H1 (cell line): Measurements from ENCODE around the gene TADA3. TPM values are rescaled to one million over a fixed set of nuclear protein-coding genes. Genes with fewer than 3 reads are reported as not detected.

Experiments used
- CEBPB ChIP-seq: IDR thresholded peaks from 2 replicates; pipeline ENCODE4 v1.6.1; 2012; ENCODE audit warnings: low read depth, low read length
- POLR2AphosphoS5 ChIP-seq: IDR thresholded peaks from 2 replicates; pipeline ENCODE4 v1.6.1; 2011; ENCODE audit warnings: low read depth, low read length
- RAD21 ChIP-seq, 2 experiments: IDR thresholded peaks in 1 of 2; conservative IDR thresholded peaks in 1 of 2; 2 replicates each; pipeline ENCODE4 v1.6.1; 2011; ENCODE audit warnings: low read depth in 2 of 2, low read length in 2 of 2, improper control_type of control experiment in 1 of 2, inconsistent platforms in 1 of 2, mild to moderate bottlenecking in 1 of 2, moderate library complexity in 1 of 2
- RFX5 ChIP-seq: IDR thresholded peaks from 2 replicates; pipeline ENCODE4 v1.6.1; 2011; ENCODE audit warnings: low read depth, low read length, improper control_type of control experiment, borderline replicate concordance
- TAF1 ChIP-seq: IDR thresholded peaks from 2 replicates; pipeline ENCODE4 v1.6.1; 2011; ENCODE audit warnings: mild to moderate bottlenecking, low read depth, low read length
- TAF7 ChIP-seq: optimal IDR thresholded peaks from 2 replicates; pipeline ENCODE3; 2011; ENCODE audit warnings: low read depth, mild to moderate bottlenecking, inconsistent platforms, low read length, moderate library complexity, borderline replicate concordance
- polyA plus RNA-seq, 7 experiments: library from polyadenylated mRNA; depleted of rRNA in 3 of 7; stranded (reverse) in 5 of 7; unstranded in 2 of 7; fragments of >200 nt in 5 of 7; fragments of 200-250 nt in 2 of 7; gene quantifications; 1 replicate in 5 of 7; 2 replicates in 1 of 7; 4 replicates in 1 of 7; pipeline versions ENCODE4 v1.2.1 to v1.2.3, GENCODE V29; 2011 to 2013; ENCODE audit warnings: missing spikeins in 2 of 7, mixed read lengths in 2 of 7
- total RNA-seq: library from RNA; stranded (reverse); fragmentation: NEBNext Ultra II Directional; extraction: Animal tissue kit (Norgen Biotek cat#: 25700); gene quantifications from 2 replicates; pipeline ENCODE4 v1.2.1, GENCODE V29; 2021
- TF ChIP-seq, protein P1 (sequence below): IDR thresholded peaks from 2 replicates; pipeline ENCODE4 v1.6.1; 2012; ENCODE audit warnings: inconsistent platforms

The TADA3 gene
- total and polyA plus RNA-seq, 2 of the 8 experiments (the other 6 are each of a cell fraction or from before 2014, with no cell fraction given): 43.4 to 50.3 TPM

GRCh38 chr3:9820946-9821345 is 28.7 kb upstream of the TADA3 start (continued):
- TF ChIP-seq CEBPB (no peak), RFX5 (no peak), TAF1 (no peak), TAF7 (no peak), POLR2AphosphoS5 (no peak), RAD21 (IDR thresholded peaks at IDR 0.05 in 1 of 2, conservative IDR thresholded peaks at IDR 0.05 in 1 of 2; ENCODE audit: low read depth in 2 of 2, low read length in 2 of 2) (peak; percentile 58 to 64)
- TF ChIP-seq, protein P1, sequence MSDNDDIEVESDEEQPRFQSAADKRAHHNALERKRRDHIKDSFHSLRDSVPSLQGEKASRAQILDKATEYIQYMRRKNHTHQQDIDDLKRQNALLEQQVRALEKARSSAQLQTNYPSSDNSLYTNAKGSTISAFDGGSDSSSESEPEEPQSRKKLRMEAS: no peak
